ENCODE measurements around the gene SOX5. TPM values are rescaled to one million over a fixed set of nuclear protein-coding genes. Genes with fewer than 3 reads are reported as not detected.

SOX5 gene
- total and polyA plus RNA-seq, 2 experiments from 2014 or later, result 1.0 to 4.7 TPM

- no peaks in the 10 kb centered on the region for H3K27me3 Mint-ChIP-seq (ENCODE audit: insufficient read depth, low read depth, poor library complexity)
- H3K27ac Mint-ChIP-seq, result peak overlapping the region; percentile 25; the same call in 1 of the 2 replicates
- no peaks in the 10 kb centered on the region for H3K9me3 Mint-ChIP-seq
- H3K27ac ChIP-seq (ENCODE audit: low read depth), result no peak overlapping the region
- DNase-seq (ENCODE audit: low spot score) (no peak), ATAC-seq (no peak)
- H3K79me2 ChIP-seq (replicated peaks; ENCODE audit: insufficient read depth), result no peaks in the 10 kb centered on the region
- H3F3A ChIP-seq (replicated peaks; ENCODE audit: low read depth), result no peaks in the 10 kb centered on the region
- H3K4me3 ChIP-seq, result no peak overlapping the region
- H3K4me1 Mint-ChIP-seq, result no peaks in the 10 kb centered on the region
- H4K20me1 ChIP-seq (replicated peaks; ENCODE audit: insufficient read depth), result no peaks in the 10 kb centered on the region
- H3K4me1 ChIP-seq (ENCODE audit: insufficient read depth), result no peaks in the 10 kb centered on the region
- H3K27me3 ChIP-seq (ENCODE audit: insufficient read depth), result no peaks in the 10 kb centered on the region
- H3K4me3 Mint-ChIP-seq, result no peak overlapping the region
- H3K36me3 ChIP-seq (ENCODE audit: insufficient read depth), result no peaks in the 10 kb centered on the region
- no peak overlapping the region for H2AFZ ChIP-seq
- H3K4me2 ChIP-seq, result no peak overlapping the region
- no peaks in the 10 kb centered on the region for H3K9me2 ChIP-seq (ENCODE audit: insufficient read depth)
- no peaks in the 10 kb centered on the region for H3K36me3 Mint-ChIP-seq (ENCODE audit: low read depth)
- no peak for TF ChIP-seq ZNF114 (CRISPR knock-in tag; IDR thresholded peaks at IDR 0.05)
- no peak for TF ChIP-seq ZNF331 (CRISPR knock-in tag; IDR thresholded peaks at IDR 0.05; ENCODE audit: low read depth)
- TF ChIP-seq ZNF462 (CRISPR knock-in tag; IDR thresholded peaks at IDR 0.05), result no peak
- no peak for TF ChIP-seq STAT1 (IDR thresholded peaks at IDR 0.05; ENCODE audit: unreplicated experiment)
- TF ChIP-seq POLR2AphosphoS5 (IDR thresholded peaks at IDR 0.05; ENCODE audit: low read depth), result no peak
- no peak for TF ChIP-seq CTCF (conservative IDR thresholded peaks at IDR 0.05; ENCODE audit: low read depth in 2 of 2)
- no peak for TF ChIP-seq REST (IDR thresholded peaks at IDR 0.05; ENCODE audit: unreplicated experiment)
- no peak for TF ChIP-seq JUNB (IDR thresholded peaks at IDR 0.05; ENCODE audit: unreplicated experiment)
- no peak for TF ChIP-seq NANOG (IDR thresholded peaks at IDR 0.05; ENCODE audit: borderline replicate concordance)
- no peak for TF ChIP-seq ETS1 (IDR thresholded peaks at IDR 0.05)
- TF ChIP-seq EZH2phosphoT487 (IDR thresholded peaks at IDR 0.05; ENCODE audit: unreplicated experiment), result no peak
- TF ChIP-seq EZH2 (IDR thresholded peaks at IDR 0.05; ENCODE audit: low read depth, unreplicated experiment), result no peak
Observed at GRCh38 chr12:23888396-23889068, 60.9 kb downstream of the SOX5 start.
